Endothelial cell of hepatic sinusoid (primary cell): Measurements from ENCODE around the gene MLXIP.
"Not testable (repeated sequence)": the region's sequence is repeated elsewhere in the genome, so short reads cannot be mapped to it uniquely, and the experiment has no call there.

Source experiments
- in situ Hi-C: cut with HindIII; loops from 2 replicates; pipeline ENCODE4 v1.10.0; 2017; ENCODE audit warnings: low sequenced_read_pairs

The MLXIP gene

GRCh38 chr12:122144885-122145284 is 66.3 kb downstream of the MLXIP start:
- in situ Hi-C loops: loop anchor here (5.0 kb wide), 1 partner anchor 37 kb away; the partner anchor contains the start of gene LRRC43

GRCh38 chr12:122145505-122146330 is 67.2 kb downstream of the MLXIP start:
- in situ Hi-C loops: no loop called here

- in situ Hi-C loops: no loop called here
These were observed 69.1 kb downstream of the MLXIP start for GRCh38 chr12:122147514-122148290.

GRCh38 chr12:122148657-122149056 is 70.1 kb downstream of the MLXIP start:
- in situ Hi-C loops: no loop called here

- in situ Hi-C loops: no loop called here
These were observed 71.6 kb downstream of the MLXIP start for GRCh38 chr12:122150127-122150681.

- in situ Hi-C loops: no loop called here
These were observed 74.2 kb downstream of the MLXIP start for GRCh38 chr12:122152754-122153153.

GRCh38 chr12:122155705-122156104 is 77.1 kb downstream of the MLXIP start:
- in situ Hi-C loops: no loop called here

- in situ Hi-C loops: no loop called here
These were observed 80.2 kb downstream of the MLXIP start for GRCh38 chr12:122158700-122159285.

GRCh38 chr12:122159882-122160281 is 81.3 kb downstream of the MLXIP start:
- in situ Hi-C loops: no loop called here

- in situ Hi-C loops: no loop called here
These were observed 82.2 kb downstream of the MLXIP start for GRCh38 chr12:122160761-122161160.

GRCh38 chr12:122161682-122162081 is 83.1 kb downstream of the MLXIP start:
- in situ Hi-C loops: no loop called here

GRCh38 chr12:122162976-122163375 is 84.4 kb downstream of the MLXIP start:
- in situ Hi-C loops: no loop called here

GRCh38 chr12:122166422-122167349 is 88.1 kb downstream of the MLXIP start:
- in situ Hi-C loops: no loop called here

GRCh38 chr12:122167356-122167925 is 88.9 kb downstream of the MLXIP start:
- in situ Hi-C loops: no loop called here

GRCh38 chr12:122168492-122168891 is 89.9 kb downstream of the MLXIP start:
- in situ Hi-C loops: no loop called here

- in situ Hi-C loops: no loop called here
These were observed 92.8 kb downstream of the MLXIP start for GRCh38 chr12:122171399-122171798.

- in situ Hi-C loops: no loop called here
These were observed 93.8 kb downstream of the MLXIP start for GRCh38 chr12:122172262-122172939.

- in situ Hi-C loops: no loop called here
These were observed 95.7 kb downstream of the MLXIP start, which contains the start of gene IL31 for GRCh38 chr12:122174155-122174845. Gene IL31, minus strand, starts transcription at chr12:122174221. Its CDS starts 49 bp downstream, at chr12:122174172.

- in situ Hi-C loops: not testable (repeated sequence)
These were observed 97.9 kb downstream of the MLXIP start for GRCh38 chr12:122176473-122176872.
